ENCODE data around the gene ASIC2.
"Not testable (repeated sequence)": the region's sequence is repeated elsewhere in the genome, so short reads cannot be mapped to it uniquely, and the experiment has no call there.

The ASIC2 gene

GRCh38 chr17:32980230-32980629, 312.9 kb downstream of the ASIC2 start:
- no peak for DNase-seq (ENCODE audit: low read depth)

DNA sequence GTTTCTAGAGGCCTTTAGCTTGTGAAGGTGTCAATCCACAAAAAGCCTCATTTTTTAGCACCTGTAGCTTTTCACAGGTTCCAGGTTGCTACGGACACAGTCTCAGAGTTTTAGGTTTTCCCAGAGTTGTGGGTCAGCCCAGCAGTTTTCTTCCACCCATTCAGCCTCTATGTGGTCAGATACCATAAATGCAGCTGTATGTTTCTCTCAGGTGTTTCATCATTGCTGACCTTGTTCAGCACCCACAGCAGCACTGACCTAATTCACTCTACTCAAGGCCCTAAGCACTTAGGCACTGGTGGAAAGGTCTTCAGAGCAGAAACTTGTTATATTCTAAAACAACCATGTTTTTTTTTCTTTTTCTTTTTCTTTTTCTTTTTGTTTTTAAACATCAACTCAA, 316.5 kb downstream of the ASIC2 start:
- no peak for DNase-seq (ENCODE audit: low read depth)

DNA sequence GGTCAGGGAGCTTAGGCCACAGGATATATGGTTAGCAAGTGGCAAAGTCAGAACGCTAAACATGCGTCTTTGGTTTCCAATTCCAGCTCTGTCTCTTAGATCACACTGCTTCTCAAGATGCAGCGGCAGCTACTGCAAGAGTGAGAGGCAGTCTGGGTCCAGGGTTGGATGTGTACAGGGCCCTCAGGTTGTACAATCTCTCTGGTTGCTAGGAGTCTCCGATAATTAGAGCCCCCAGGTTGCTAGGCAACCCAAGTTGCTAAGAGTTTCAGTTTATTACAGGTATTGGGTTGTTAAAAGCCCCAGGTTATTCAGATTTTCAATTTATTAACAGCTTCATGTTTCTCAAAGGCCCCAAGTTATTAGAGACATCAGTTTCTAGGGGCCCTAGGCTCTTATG, 317.0 kb downstream of the ASIC2 start:
- DNase-seq (ENCODE audit: low read depth), result no peak

- no peak for DNase-seq (ENCODE audit: low read depth)
These were observed 321.9 kb downstream of the ASIC2 start for GRCh38 chr17:32971171-32971570.

- DNase-seq (ENCODE audit: low read depth), result no peak
These were observed 322.8 kb downstream of the ASIC2 start for GRCh38 chr17:32970281-32970680.

GRCh38 chr17:32969231-32969630, 323.9 kb downstream of the ASIC2 start:
- not testable (repeated sequence) for DNase-seq (ENCODE audit: low read depth)

DNA sequence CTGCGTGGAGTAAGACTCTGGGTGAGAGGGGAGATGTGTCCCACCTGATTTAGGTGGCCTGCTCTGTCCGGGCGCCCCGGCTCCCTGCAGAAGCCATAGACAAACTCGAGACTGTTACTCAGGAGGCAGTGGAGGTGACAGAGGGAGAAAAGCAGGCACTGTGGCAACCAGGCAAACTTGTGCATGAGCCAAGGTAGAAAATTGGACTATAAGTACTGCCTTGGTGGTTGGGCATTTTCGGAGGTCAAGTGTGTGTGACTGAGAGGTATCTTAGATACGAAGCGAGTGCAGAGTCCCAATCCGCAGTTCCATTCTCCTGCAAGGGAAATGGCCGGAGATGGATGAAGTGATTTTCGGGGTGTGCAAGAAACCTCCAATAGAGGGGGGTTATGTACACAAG, 328.6 kb downstream of the ASIC2 start:
- DNase-seq (ENCODE audit: low read depth), result no peak

Measured in fibroblast of the conjunctiva (primary cell).